GM12878 (cell line): Measurements from ENCODE around the gene MALT1. TPM values are rescaled to one million over a fixed set of nuclear protein-coding genes. Genes with fewer than 3 reads are reported as not detected.

Source experiments
- ATAC-seq: fragments of 200-7000 bp; cut with Tn5 transposase; 3 replicates; pipeline ENCODE4 v1.9.1; 2020; ENCODE audit warnings: mild to moderate bottlenecking, moderate library complexity
- BruUV-seq: library from RNA; stranded (reverse); fragments of 400-500 nt; replicated peaks from 2 replicates; lab custom pipeline; 2021; lab: Mats Ljungman, UMichigan
- CTCF ChIA-PET: fragments of 300-600 bp; sonication (Branson Sonifier 250); formaldehyde crosslinking; extraction: SDS; loops from one replicate; lab custom pipeline; 2021; ENCODE audit warnings: inconsistent platforms; lab: Yijun Ruan, JAX
- POLR2A ChIA-PET: fragments of 350-600 bp; formaldehyde crosslinking; extraction: SDS; loops from one replicate; lab custom pipeline; 2021; ENCODE audit warnings: inconsistent platforms; lab: Charles Lee
- RAD21 ChIA-PET: fragments of 300-600 bp; sonication (Branson Sonifier 250); formaldehyde crosslinking; loops from one replicate; lab custom pipeline; 2023; ENCODE audit warnings: antibody characterized with exemption; ENCODE audit not compliant: unreplicated experiment; lab: Charles Lee
- SMC1A ChIA-PET: fragments of 300-600 bp; sonication (Branson Sonifier 250); formaldehyde crosslinking; loops from one replicate; lab custom pipeline; 2023; ENCODE audit not compliant: unreplicated experiment, uncharacterized antibody; lab: Charles Lee
- DNase-seq: peaks from one replicate; pipeline ENCODE4 v3.0.0-alpha.2; 2011; ENCODE audit warnings: low read depth, low spot score
- FAIRE-seq: peaks from 3 replicates; lab custom pipeline; 2011; peaks lifted over from hg19 to GRCh38; lab: Jason Lieb, UNC
- H2AFZ ChIP-seq: 2 replicates; pipeline ENCODE4 v1.6.0; 2011; ENCODE audit warnings: low read depth, low read length, control low read depth; ENCODE audit not compliant: control insufficient read depth
- H3K27ac ChIP-seq: 2 replicates; pipeline ENCODE4 v1.5.1; 2011; ENCODE audit warnings: control low read depth; ENCODE audit not compliant: control insufficient read depth, insufficient read depth
- H3K27me3 ChIP-seq, 2 experiments: replicated peaks in 1 of 2; 2 replicates each; pipeline versions ENCODE4 v1.6.0 to v1.6.1; 2011; ENCODE audit warnings: low read length in 1 of 2; ENCODE audit not compliant: control insufficient read depth in 2 of 2, insufficient read depth in 2 of 2
- H3K36me3 ChIP-seq, 2 experiments: 2 replicates each; pipeline ENCODE4 v1.5.1; 2011; ENCODE audit warnings: low read length in 1 of 2; ENCODE audit not compliant: control insufficient read depth in 2 of 2, insufficient read depth in 2 of 2
- H3K4me1 ChIP-seq: 2 replicates; pipeline ENCODE4 v1.6.1; 2011; ENCODE audit warnings: mild to moderate bottlenecking, low read length, moderate library complexity, mixed read lengths; ENCODE audit not compliant: control insufficient read depth, insufficient read depth
- H3K4me2 ChIP-seq: 2 replicates; pipeline ENCODE4 v1.6.0; 2011; ENCODE audit warnings: control low read depth; ENCODE audit not compliant: control insufficient read depth, insufficient read depth
- H3K4me3 ChIP-seq: fragments of 200-600 bp; sonication (generic); 2 replicates; pipeline ENCODE4 v1.5.1; 2016
- H3K79me2 ChIP-seq: 2 replicates; pipeline ENCODE4 v1.6.0; 2011; ENCODE audit warnings: low read length; ENCODE audit not compliant: control insufficient read depth, insufficient read depth
- H3K9ac ChIP-seq: 2 replicates; pipeline ENCODE4 v1.8.0; 2011; ENCODE audit warnings: low read length, control low read depth, mixed read lengths; ENCODE audit not compliant: control insufficient read depth, insufficient read depth
- H3K9me3 ChIP-seq: replicated peaks from 3 replicates; pipeline ENCODE4 v1.5.1; 2011; ENCODE audit warnings: mild to moderate bottlenecking, low read length; ENCODE audit not compliant: control insufficient read depth, insufficient read depth
- H4K20me1 ChIP-seq: 2 replicates; pipeline ENCODE4 v1.6.0; 2011; ENCODE audit not compliant: control insufficient read depth, insufficient read depth
- BACH1 ChIP-seq: fragments of 450-650 bp; IDR thresholded peaks from 2 replicates; pipeline ENCODE4 v1.6.1; 2017; ENCODE audit warnings: mild to moderate bottlenecking, borderline replicate concordance
- CBX3 ChIP-seq: fragments of 200-600 bp; sonication (generic); IDR thresholded peaks from 2 replicates; pipeline ENCODE4 v1.6.1; 2016; ENCODE audit warnings: low read depth, borderline replicate concordance
- CEBPB ChIP-seq, 2 experiments: fragments of 150-350 bp in 1 of 2; IDR thresholded peaks; 2 replicates each; pipeline ENCODE4 v1.6.1; 2012 to 2014; ENCODE audit warnings: low read depth in 2 of 2, low read length in 2 of 2, borderline replicate concordance in 1 of 2, inconsistent platforms in 1 of 2
- IKZF1 ChIP-seq: fragments of 450-650 bp; conservative IDR thresholded peaks from 2 replicates; pipeline ENCODE4 v1.6.1; 2017; ENCODE audit warnings: antibody characterized with exemption, mild to moderate bottlenecking
- KAT2A ChIP-seq: conservative IDR thresholded peaks from 2 replicates; pipeline ENCODE4 v1.6.1; 2011; ENCODE audit warnings: low read depth, low read length; ENCODE audit not compliant: control insufficient read depth
- NFYA ChIP-seq: IDR thresholded peaks from 2 replicates; pipeline ENCODE4 v1.6.1; 2011; ENCODE audit warnings: low read depth, mild to moderate bottlenecking, low read length, improper control_type of control experiment, borderline replicate concordance
- NR2C1 ChIP-seq: fragments of 450-650 bp; IDR thresholded peaks from 2 replicates; pipeline ENCODE4 v1.6.1; 2017; ENCODE audit warnings: antibody characterized with exemption, mild to moderate bottlenecking, moderate library complexity
- NRF1 ChIP-seq: conservative IDR thresholded peaks from 2 replicates; pipeline ENCODE4 v1.6.1; 2011; ENCODE audit warnings: mild to moderate bottlenecking, low read depth, low read length, improper control_type of control experiment
- RFX5 ChIP-seq: IDR thresholded peaks from 2 replicates; pipeline ENCODE4 v1.6.1; 2011; ENCODE audit warnings: low read depth, low read length, improper control_type of control experiment
- SPI1 ChIP-seq: IDR thresholded peaks from 2 replicates; pipeline ENCODE4 v1.6.1; 2011; ENCODE audit warnings: low read depth, mild to moderate bottlenecking, low read length, moderate library complexity, borderline replicate concordance; ENCODE audit not compliant: insufficient read depth
- TCF12 ChIP-seq: IDR thresholded peaks from 2 replicates; pipeline ENCODE4 v1.6.1; 2011; ENCODE audit warnings: low read depth, mild to moderate bottlenecking, low read length
- TCF3 ChIP-seq: IDR thresholded peaks from 2 replicates; pipeline ENCODE4 v1.6.1; 2012; ENCODE audit warnings: low read depth, mild to moderate bottlenecking, low read length, borderline replicate concordance; ENCODE audit not compliant: insufficient read depth
- USF1 ChIP-seq: IDR thresholded peaks from 2 replicates; pipeline ENCODE4 v1.6.1; 2011; ENCODE audit warnings: borderline replicate concordance, low read depth, mild to moderate bottlenecking, moderate library complexity, mixed read lengths, low read length; ENCODE audit not compliant: insufficient read depth; ENCODE audit errors: extremely low read length
- USF2 ChIP-seq: IDR thresholded peaks from 2 replicates; pipeline ENCODE4 v1.6.1; 2011; ENCODE audit warnings: low read depth, low read length, improper control_type of control experiment, borderline replicate concordance
- YBX1 ChIP-seq: fragments of 450-650 bp; IDR thresholded peaks from 2 replicates; pipeline ENCODE4 v1.6.1; 2016; ENCODE audit warnings: antibody characterized with exemption
- ZBTB4 ChIP-seq: fragments of 450-650 bp; formaldehyde crosslinking; IDR thresholded peaks from 2 replicates; pipeline ENCODE4 v1.4.0; 2022; ENCODE audit warnings: mild to moderate bottlenecking, moderate library complexity
- ZNF384 ChIP-seq: IDR thresholded peaks from 2 replicates; pipeline ENCODE4 v1.6.1; 2012; ENCODE audit warnings: low read depth, mild to moderate bottlenecking, low read length, improper control_type of control experiment, borderline replicate concordance
- WGBS: methylation state at CpG from one replicate; pipeline ENCODE4 v1.1.6; 2016; ENCODE audit warnings: low lambda C conversion rate; ENCODE audit not compliant: insufficient replicate concordance, insufficient coverage; ENCODE audit errors: missing lambda C conversion rate; 5-methylcytosine and 5-hydroxymethylcytosine counted together
- in situ Hi-C: fragments of 300-500 bp; cut with MboI; formaldehyde crosslinking; loops from 9 replicates; pipeline ENCODE4 v1.14.3; 2018; ENCODE audit warnings: mixed read lengths
- intact Hi-C: fragments of 100-400 bp; cut with micrococcal nuclease; formaldehyde crosslinking; loops from one replicate; pipeline ENCODE4 v1.14.2; 2022; ENCODE audit not compliant: unreplicated experiment
- polyA plus RNA-seq, 11 experiments: library from polyadenylated mRNA; depleted of rRNA in 4 of 11; unstranded in 6 of 11; stranded (reverse) in 5 of 11; fragments of >200 nt; fragmentation: Nextera tagmentation in 4 of 11; fragmentation: Illumina TruSeq in 1 of 11; extraction: Ambion mirVana in 4 of 11; extraction: Trizol in 1 of 11; gene quantifications; 1 replicate in 1 of 11; 2 replicates in 10 of 11; pipeline versions ENCODE4 v1.2.1 to v1.2.3, GENCODE V29; 2011 to 2016; ENCODE audit warnings: inconsistent platforms in 2 of 11, missing spikeins in 2 of 11, low read depth in 1 of 11
- total RNA-seq, 4 experiments: library from RNA; depleted of rRNA in 3 of 4; stranded (reverse); fragments of >200 nt in 3 of 4; fragmentation: Illumina TruSeq in 1 of 4; extraction: Trizol in 1 of 4; gene quantifications; 2 replicates each; pipeline versions ENCODE4 v1.2.1 to v1.2.3, GENCODE V29; 2013 to 2021

Gene MALT1
- total and polyA plus RNA-seq, 10 of the 15 experiments (the other 5 are each of a cell fraction or from before 2014, with no cell fraction given) = 17.6 to 126 (median 45.4) TPM

- TF ChIP-seq ZNF384 (no peak), NFYA (no peak), NRF1 (no peak)
Observed at GRCh38 chr18:58726671-58727070, 55.4 kb downstream of the MALT1 start (continued).

GRCh38 chr18:58727776-58728500 lies 56.7 kb downstream of the MALT1 start:
- DNase-seq = no peak
- Histone ChIP-seq H3K4me3 (no peak overlapping the region), H2AFZ (no peak overlapping the region), H3K27ac (no peak overlapping the region), H3K4me1 (no peaks in the 10 kb centered on the region), H3K4me2 (no peak overlapping the region), H4K20me1 (no peaks in the 10 kb centered on the region), H3K9me3 (no peaks in the 10 kb centered on the region), H3K79me2 (no peaks in the 10 kb centered on the region), H3K9ac (no peak overlapping the region), H3K27me3 (no peaks in the 10 kb centered on the region), H3K36me3 (peaks cover 3 to 35% of the 10 kb centered on the region in 2 experiments)
- no TSS peak for BruUV-seq
- intact Hi-C loops (no loop called here), in situ Hi-C loops (no loop called here)
- ChIA-PET SMC1A (interaction anchor here (0.9 to 1.2 kb wide), 3 partner anchors 9 to 200 kb away, joined by 3 read pairs; no protein-coding TSS in a partner anchor), RAD21 (no interaction called here), CTCF (interaction anchor here (0.7 to 1.1 kb wide), 3 partner anchors 19 to 162 kb away, joined by 4 read pairs; no protein-coding TSS in a partner anchor), POLR2A (interaction anchor here (0.6 kb wide), 2 partner anchors 202 to 238 kb away, joined by 4 read pairs; no protein-coding TSS in a partner anchor)
- over 99% methylated on average over 6 of the region's 6 CpGs for WGBS
- no peak for FAIRE-seq
- ATAC-seq = no peak
- TF ChIP-seq USF1 (no peak), CBX3 (no peak), USF2 (no peak), NR2C1 (no peak), RFX5 (no peak), TCF3 (no peak), KAT2A (no peak), IKZF1 (no peak), TCF12 (no peak), ZBTB4 (CRISPR knock-in tag) (no peak), BACH1 (no peak), SPI1 (no peak), YBX1 (no peak), CEBPB (IDR thresholded peaks at IDR 0.05; ENCODE audit: borderline replicate concordance in 1 of 2, low read depth in 2 of 2, low read length in 2 of 2) (no peak)
